ENCODE results near the gene RHBDL2. TPM values are rescaled to one million over a fixed set of nuclear protein-coding genes. Genes with fewer than 3 reads are reported as not detected.

RHBDL2 gene
- total and polyA plus RNA-seq, 2 of the 13 experiments (the other 11 are each of a cell fraction or from before 2014, with no cell fraction given): 3.3 to 5.4 TPM

GRCh38 chr1:38860454-38860795 is 81.2 kb downstream of the RHBDL2 start (continued):
- TF ChIP-seq, protein P1, sequence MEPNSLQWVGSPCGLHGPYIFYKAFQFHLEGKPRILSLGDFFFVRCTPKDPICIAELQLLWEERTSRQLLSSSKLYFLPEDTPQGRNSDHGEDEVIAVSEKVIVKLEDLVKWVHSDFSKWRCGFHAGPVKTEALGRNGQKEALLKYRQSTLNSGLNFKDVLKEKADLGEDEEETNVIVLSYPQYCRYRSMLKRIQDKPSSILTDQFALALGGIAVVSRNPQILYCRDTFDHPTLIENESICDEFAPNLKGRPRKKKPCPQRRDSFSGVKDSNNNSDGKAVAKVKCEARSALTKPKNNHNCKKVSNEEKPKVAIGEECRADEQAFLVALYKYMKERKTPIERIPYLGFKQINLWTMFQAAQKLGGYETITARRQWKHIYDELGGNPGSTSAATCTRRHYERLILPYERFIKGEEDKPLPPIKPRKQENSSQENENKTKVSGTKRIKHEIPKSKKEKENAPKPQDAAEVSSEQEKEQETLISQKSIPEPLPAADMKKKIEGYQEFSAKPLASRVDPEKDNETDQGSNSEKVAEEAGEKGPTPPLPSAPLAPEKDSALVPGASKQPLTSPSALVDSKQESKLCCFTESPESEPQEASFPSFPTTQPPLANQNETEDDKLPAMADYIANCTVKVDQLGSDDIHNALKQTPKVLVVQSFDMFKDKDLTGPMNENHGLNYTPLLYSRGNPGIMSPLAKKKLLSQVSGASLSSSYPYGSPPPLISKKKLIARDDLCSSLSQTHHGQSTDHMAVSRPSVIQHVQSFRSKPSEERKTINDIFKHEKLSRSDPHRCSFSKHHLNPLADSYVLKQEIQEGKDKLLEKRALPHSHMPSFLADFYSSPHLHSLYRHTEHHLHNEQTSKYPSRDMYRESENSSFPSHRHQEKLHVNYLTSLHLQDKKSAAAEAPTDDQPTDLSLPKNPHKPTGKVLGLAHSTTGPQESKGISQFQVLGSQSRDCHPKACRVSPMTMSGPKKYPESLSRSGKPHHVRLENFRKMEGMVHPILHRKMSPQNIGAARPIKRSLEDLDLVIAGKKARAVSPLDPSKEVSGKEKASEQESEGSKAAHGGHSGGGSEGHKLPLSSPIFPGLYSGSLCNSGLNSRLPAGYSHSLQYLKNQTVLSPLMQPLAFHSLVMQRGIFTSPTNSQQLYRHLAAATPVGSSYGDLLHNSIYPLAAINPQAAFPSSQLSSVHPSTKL (CRISPR knock-in tag; IDR thresholded peaks at IDR 0.05): 0 out of 2 replicates have a peak, but pooled peaks have one; percentile 2
- 0 out of 2 replicates have a peak, but pooled peaks have one; percentile 1 for TF ChIP-seq BRF2 (CRISPR knock-in tag; IDR thresholded peaks at IDR 0.05)

DNA sequence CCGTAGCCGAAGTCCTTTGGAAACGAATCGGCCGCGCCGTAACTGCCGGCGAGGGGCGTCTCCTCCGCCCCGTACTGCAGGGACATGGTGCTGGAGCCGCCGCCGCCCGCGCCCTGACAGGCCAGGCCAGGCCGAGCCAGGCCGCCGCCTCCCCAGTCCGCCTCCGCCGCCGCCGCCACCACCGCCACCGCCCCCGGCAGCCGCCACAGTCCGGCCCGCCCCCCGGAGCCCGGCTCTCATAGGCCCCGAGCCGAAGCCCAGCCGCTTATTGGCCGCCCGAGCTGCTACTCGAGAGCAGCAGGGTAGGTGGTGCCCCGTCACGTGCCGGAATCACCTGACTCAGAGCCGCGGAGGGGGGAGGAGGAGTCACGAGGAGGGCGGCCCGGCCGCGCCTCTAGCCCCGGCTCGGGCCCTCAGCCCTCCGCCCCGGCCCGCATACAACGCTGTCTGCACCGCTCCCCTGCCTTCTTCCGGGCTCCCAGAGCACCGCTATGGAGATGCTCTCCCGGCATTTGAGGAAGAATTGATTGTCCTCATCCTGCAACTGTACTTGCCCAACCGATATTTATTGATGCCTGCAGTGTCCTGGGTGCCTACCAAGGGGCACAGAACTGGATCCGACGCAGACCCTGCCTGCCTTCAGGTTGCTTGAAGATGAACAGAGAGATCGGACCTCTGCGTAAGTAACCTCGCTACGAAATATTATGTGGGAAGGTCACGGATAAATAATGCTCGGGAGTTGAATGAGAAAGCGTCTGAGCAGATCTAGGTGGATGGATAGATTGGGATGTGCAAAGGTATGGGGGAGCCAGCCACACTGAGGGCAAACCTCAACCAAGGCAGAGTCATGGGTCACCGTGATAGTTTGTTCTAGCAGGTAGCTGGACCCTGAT is 81.8 kb downstream of the RHBDL2 start, which contains the start of gene RRAGC:
RRAGC (minus strand) TSS at position 212 of the 893 bp plus-strand sequence; CDS start at position 86, 126 bp downstream.
- in situ Hi-C loops (cut with HindIII; ENCODE audit: extremely low pct_ligation_motif_present, low pct_unique_long_range_greater_than_20kb) (no loop called here), intact Hi-C loops (cut with micrococcal nuclease; ENCODE audit: unreplicated experiment) (loop anchor here (2.0 to 5.0 kb wide), 2 partner anchors 167 to 717 kb away; partner anchors contain the start of genes NDUFS5 and PABPC4)
- no peaks in the 10 kb centered on the region; a peak in 1 of 5 replicates for H3K27me3 ChIP-seq (ENCODE audit: control insufficient read depth in 1 of 2, insufficient read depth in 2 of 2, low read length in 2 of 2)
- no TSS peak for BruUV-seq (replicated peaks)
- no peaks in the 10 kb centered on the region for H4K20me1 ChIP-seq (ENCODE audit: insufficient read depth, low read length)
- CTCF ChIA-PET (ENCODE audit: low intra/inter-chr PET ratio, low total read pairs): no interaction called here
- H3K4me3 ChIP-seq (replicated peaks in 1 of 3; ENCODE audit: insufficient read depth in 1 of 3, low read depth in 2 of 3, low read length in 3 of 3): peak within 1 kb of the TSS; percentile 77 to 98 (median 97)
- H3K27ac ChIP-seq (ENCODE audit: extremely low read length, insufficient read depth, low read length): peak within 1 kb of the TSS; percentile 67
- H3K79me2 ChIP-seq (ENCODE audit: insufficient read depth, low read length): peaks cover 49% of the 10 kb centered on the region
- FAIRE-seq (no peak), ATAC-seq (peak; percentile 96), DNase-seq (ENCODE audit: low spot score) (peak; percentile 95)
- peak within 1 kb of the TSS; percentile 76 for H3K9ac ChIP-seq (ENCODE audit: insufficient read depth, low read depth, low read length)
- no peaks in the 10 kb centered on the region for H3K9me3 ChIP-seq (ENCODE audit: low read length)
- WGBS (ENCODE audit: low lambda C conversion rate): 0% methylated on average over 9 of the region's 70 CpGs
- H3K4me2 ChIP-seq (ENCODE audit: low read depth, low read length): peak within 1 kb of the TSS; percentile 83
- H3K36me3 ChIP-seq (replicated peaks in 1 of 2; ENCODE audit: control insufficient read depth in 1 of 2, insufficient read depth in 2 of 2, low read length in 2 of 2): peaks cover 6 to 11% of the 10 kb centered on the region in 2 experiments; a peak in 4 of 5 replicates
- H3K4me1 ChIP-seq (ENCODE audit: insufficient read depth, low read length): peaks cover 59% of the 10 kb centered on the region
- POLR2A ChIA-PET: interaction anchor here (0.6 to 1.7 kb wide), 8 partner anchors 12 to 847 kb away, joined by 3 to 9 read pairs (median 4); partner anchors contain the start of genes AKIRIN1, MYCBP, NDUFS5 and UTP11
- peak within 1 kb of the TSS; percentile 52 for H2AFZ ChIP-seq (ENCODE audit: low read length)
- TF ChIP-seq, protein P2, sequence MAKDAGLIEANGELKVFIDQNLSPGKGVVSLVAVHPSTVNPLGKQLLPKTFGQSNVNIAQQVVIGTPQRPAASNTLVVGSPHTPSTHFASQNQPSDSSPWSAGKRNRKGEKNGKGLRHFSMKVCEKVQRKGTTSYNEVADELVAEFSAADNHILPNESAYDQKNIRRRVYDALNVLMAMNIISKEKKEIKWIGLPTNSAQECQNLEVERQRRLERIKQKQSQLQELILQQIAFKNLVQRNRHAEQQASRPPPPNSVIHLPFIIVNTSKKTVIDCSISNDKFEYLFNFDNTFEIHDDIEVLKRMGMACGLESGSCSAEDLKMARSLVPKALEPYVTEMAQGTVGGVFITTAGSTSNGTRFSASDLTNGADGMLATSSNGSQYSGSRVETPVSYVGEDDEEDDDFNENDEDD (CRISPR knock-in tag; IDR thresholded peaks at IDR 0.05; ENCODE audit: borderline replicate concordance): peak; percentile 37; the same call in 1 of the 2 replicates
- TF ChIP-seq ZNF143 (CRISPR knock-in tag; IDR thresholded peaks at IDR 0.05) (0 out of 2 replicates have a peak, but pooled peaks have one; percentile 33), ZNF777 (CRISPR knock-in tag; IDR thresholded peaks at IDR 0.05) (0 out of 2 replicates have a peak, but pooled peaks have one; percentile 19), RBFOX2 (IDR thresholded peaks at IDR 0.05; ENCODE audit: low read depth, low read length) (peak; percentile 67), SOX13 (IDR thresholded peaks at IDR 0.05) (peak; percentile 74), SOX13 (CRISPR knock-in tag; conservative IDR thresholded peaks at IDR 0.05 in 1 of 2, IDR thresholded peaks at IDR 0.05 in 1 of 2) (peak in 1 of 2 experiments; percentile 60; a peak in 2 of 4 replicates)
- TF ChIP-seq, protein P3, sequence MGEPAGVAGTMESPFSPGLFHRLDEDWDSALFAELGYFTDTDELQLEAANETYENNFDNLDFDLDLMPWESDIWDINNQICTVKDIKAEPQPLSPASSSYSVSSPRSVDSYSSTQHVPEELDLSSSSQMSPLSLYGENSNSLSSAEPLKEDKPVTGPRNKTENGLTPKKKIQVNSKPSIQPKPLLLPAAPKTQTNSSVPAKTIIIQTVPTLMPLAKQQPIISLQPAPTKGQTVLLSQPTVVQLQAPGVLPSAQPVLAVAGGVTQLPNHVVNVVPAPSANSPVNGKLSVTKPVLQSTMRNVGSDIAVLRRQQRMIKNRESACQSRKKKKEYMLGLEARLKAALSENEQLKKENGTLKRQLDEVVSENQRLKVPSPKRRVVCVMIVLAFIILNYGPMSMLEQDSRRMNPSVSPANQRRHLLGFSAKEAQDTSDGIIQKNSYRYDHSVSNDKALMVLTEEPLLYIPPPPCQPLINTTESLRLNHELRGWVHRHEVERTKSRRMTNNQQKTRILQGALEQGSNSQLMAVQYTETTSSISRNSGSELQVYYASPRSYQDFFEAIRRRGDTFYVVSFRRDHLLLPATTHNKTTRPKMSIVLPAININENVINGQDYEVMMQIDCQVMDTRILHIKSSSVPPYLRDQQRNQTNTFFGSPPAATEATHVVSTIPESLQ (CRISPR knock-in tag; conservative IDR thresholded peaks at IDR 0.05): no peak
- TF ChIP-seq, protein P4, sequence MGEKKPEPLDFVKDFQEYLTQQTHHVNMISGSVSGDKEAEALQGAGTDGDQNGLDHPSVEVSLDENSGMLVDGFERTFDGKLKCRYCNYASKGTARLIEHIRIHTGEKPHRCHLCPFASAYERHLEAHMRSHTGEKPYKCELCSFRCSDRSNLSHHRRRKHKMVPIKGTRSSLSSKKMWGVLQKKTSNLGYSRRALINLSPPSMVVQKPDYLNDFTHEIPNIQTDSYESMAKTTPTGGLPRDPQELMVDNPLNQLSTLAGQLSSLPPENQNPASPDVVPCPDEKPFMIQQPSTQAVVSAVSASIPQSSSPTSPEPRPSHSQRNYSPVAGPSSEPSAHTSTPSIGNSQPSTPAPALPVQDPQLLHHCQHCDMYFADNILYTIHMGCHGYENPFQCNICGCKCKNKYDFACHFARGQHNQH (CRISPR knock-in tag; IDR thresholded peaks at IDR 0.05): 0 out of 2 replicates have a peak, but pooled peaks have one; percentile 19
